WTC11 (cell line): ENCODE results near the gene SELL.
"Not testable (repeated sequence)": the region's sequence is repeated elsewhere in the genome, so short reads cannot be mapped to it uniquely, and the experiment has no call there.

ENCODE experiments used
- CBFB ChIP-seq: sonication (generic); formaldehyde crosslinking; IDR thresholded peaks from 2 replicates; pipeline ENCODE4 v1.8.1; 2022; ENCODE audit warnings: mild to moderate bottlenecking, low read depth, missing genetic modification reagents
- CREB1 ChIP-seq: sonication (generic); formaldehyde crosslinking; IDR thresholded peaks from 2 replicates; pipeline ENCODE4 v1.8.0; 2023; ENCODE audit warnings: mild to moderate bottlenecking, missing genetic modification reagents
- FOXJ3 ChIP-seq: sonication (generic); formaldehyde crosslinking; IDR thresholded peaks from 2 replicates; pipeline ENCODE4 v1.9.0; 2021; ENCODE audit warnings: missing genetic modification reagents, mild to moderate bottlenecking, borderline replicate concordance
- IRF2 ChIP-seq: sonication (generic); formaldehyde crosslinking; IDR thresholded peaks from 2 replicates; pipeline ENCODE4 v1.8.0; 2022; ENCODE audit warnings: low read depth, missing genetic modification reagents, borderline replicate concordance
- TCF7 ChIP-seq: sonication (generic); formaldehyde crosslinking; IDR thresholded peaks from 2 replicates; pipeline ENCODE4 v1.8.0; 2022; ENCODE audit warnings: mild to moderate bottlenecking, low read depth, missing genetic modification reagents, moderate library complexity
- ZBTB21 ChIP-seq: sonication (generic); formaldehyde crosslinking; IDR thresholded peaks from 2 replicates; pipeline ENCODE4 v1.8.1; 2023; ENCODE audit warnings: mild to moderate bottlenecking, missing genetic modification reagents, borderline replicate concordance
- ZNF232 ChIP-seq: sonication (generic); formaldehyde crosslinking; IDR thresholded peaks from 2 replicates; pipeline ENCODE4 v1.8.0; 2022; ENCODE audit warnings: mild to moderate bottlenecking, missing genetic modification reagents
- TF ChIP-seq, protein P1 (sequence below): fragments of 200-600 bp; IDR thresholded peaks from 2 replicates; pipeline ENCODE4 v1.8.0; 2022; ENCODE audit warnings: antibody characterized with exemption
- TF ChIP-seq, protein P2 (sequence below): sonication (generic); formaldehyde crosslinking; IDR thresholded peaks from 2 replicates; pipeline ENCODE4 v1.8.0; 2022; ENCODE audit warnings: mild to moderate bottlenecking, missing genetic modification reagents

DNA sequence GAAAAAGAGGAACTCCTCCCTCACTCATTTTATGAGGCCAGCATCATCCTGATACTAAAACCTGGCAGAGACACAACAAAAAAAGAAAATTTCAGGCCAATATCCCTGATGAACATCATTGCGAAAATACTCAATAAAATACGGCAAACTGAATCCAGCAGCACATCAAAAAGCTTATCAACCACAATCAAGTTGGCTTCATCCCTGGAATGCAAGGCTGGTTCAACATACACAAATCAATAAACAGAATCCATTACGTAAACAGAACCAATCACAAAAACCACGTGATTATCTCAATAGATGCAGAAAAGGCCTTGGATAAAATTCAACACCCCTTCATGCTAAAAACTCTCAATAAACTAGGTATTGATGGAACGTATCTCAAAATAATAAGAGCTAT, 1.7 kb upstream of the SELL start:
- TF ChIP-seq, protein P1, sequence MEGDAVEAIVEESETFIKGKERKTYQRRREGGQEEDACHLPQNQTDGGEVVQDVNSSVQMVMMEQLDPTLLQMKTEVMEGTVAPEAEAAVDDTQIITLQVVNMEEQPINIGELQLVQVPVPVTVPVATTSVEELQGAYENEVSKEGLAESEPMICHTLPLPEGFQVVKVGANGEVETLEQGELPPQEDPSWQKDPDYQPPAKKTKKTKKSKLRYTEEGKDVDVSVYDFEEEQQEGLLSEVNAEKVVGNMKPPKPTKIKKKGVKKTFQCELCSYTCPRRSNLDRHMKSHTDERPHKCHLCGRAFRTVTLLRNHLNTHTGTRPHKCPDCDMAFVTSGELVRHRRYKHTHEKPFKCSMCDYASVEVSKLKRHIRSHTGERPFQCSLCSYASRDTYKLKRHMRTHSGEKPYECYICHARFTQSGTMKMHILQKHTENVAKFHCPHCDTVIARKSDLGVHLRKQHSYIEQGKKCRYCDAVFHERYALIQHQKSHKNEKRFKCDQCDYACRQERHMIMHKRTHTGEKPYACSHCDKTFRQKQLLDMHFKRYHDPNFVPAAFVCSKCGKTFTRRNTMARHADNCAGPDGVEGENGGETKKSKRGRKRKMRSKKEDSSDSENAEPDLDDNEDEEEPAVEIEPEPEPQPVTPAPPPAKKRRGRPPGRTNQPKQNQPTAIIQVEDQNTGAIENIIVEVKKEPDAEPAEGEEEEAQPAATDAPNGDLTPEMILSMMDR, result not testable (repeated sequence)
- not testable (repeated sequence) for TF ChIP-seq ZNF232 (CRISPR knock-in tag); FOXJ3 (CRISPR knock-in tag); CREB1; ZBTB21; TCF7 (CRISPR knock-in tag); IRF2 (CRISPR knock-in tag); CBFB
- TF ChIP-seq, protein P2, sequence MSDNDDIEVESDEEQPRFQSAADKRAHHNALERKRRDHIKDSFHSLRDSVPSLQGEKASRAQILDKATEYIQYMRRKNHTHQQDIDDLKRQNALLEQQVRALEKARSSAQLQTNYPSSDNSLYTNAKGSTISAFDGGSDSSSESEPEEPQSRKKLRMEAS (CRISPR knock-in tag), result not testable (repeated sequence)
